ENCODE data around the gene PGAP1. TPM values are rescaled to one million over a fixed set of nuclear protein-coding genes. Genes with fewer than 3 reads are reported as not detected.

The PGAP1 gene
- total RNA-seq, 1 donor from 2014 or later = 22.8 TPM

- no peaks in the 10 kb centered on the region for H3K79me2 ChIP-seq (ENCODE audit: insufficient read depth, low read length)
- H4K20me1 ChIP-seq (ENCODE audit: insufficient read depth, low read length) = no peaks in the 10 kb centered on the region
- H3K9me3 ChIP-seq (ENCODE audit: insufficient read depth, low read depth, low read length) = no peaks in the 10 kb centered on the region
- H3K36me3 ChIP-seq (ENCODE audit: insufficient read depth, low read length) = no peaks in the 10 kb centered on the region
- H2AFZ ChIP-seq (ENCODE audit: low read depth, low read length) = peak overlapping the region; percentile 62
- H3K9ac ChIP-seq (ENCODE audit: low read length) = no peak overlapping the region
- no peak overlapping the region for H3K4me3 ChIP-seq (ENCODE audit: insufficient read depth, low read depth, low read length)
- H3K4me2 ChIP-seq (ENCODE audit: low read length) = no peak overlapping the region
- H3K27ac ChIP-seq (ENCODE audit: low read depth, low read length) = no peak overlapping the region
- H3K27ac Mint-ChIP-seq (ENCODE audit: unreplicated experiment) = no peak overlapping the region
- no peak for TF ChIP-seq EZH2 (IDR thresholded peaks at IDR 0.05; ENCODE audit: insufficient read depth, low read length)
- no peak for TF ChIP-seq CTCF (IDR thresholded peaks at IDR 0.05; ENCODE audit: insufficient read depth, low read depth, low read length)
- peaks cover 10% of the 10 kb centered on the region for H3K4me1 Mint-ChIP-seq (ENCODE audit: low read depth, unreplicated experiment)
- no peak overlapping the region for H3K4me3 Mint-ChIP-seq (ENCODE audit: unreplicated experiment)
- H3K27me3 ChIP-seq (ENCODE audit: insufficient read depth, low read length) = no peaks in the 10 kb centered on the region
- H3K4me1 ChIP-seq (ENCODE audit: insufficient read depth, low read length) = no peaks in the 10 kb centered on the region
- peaks cover 2% of the 10 kb centered on the region for H3K27me3 Mint-ChIP-seq (ENCODE audit: low read depth, unreplicated experiment)
- DNase-seq (ENCODE audit: low read depth) = no peak
- H3K36me3 Mint-ChIP-seq (ENCODE audit: low read depth, unreplicated experiment) = no peaks in the 10 kb centered on the region
- no peak for FAIRE-seq
- H3K9me3 Mint-ChIP-seq (ENCODE audit: unreplicated experiment) = no peaks in the 10 kb centered on the region
Observed at GRCh38 chr2:196944570-196944969, 18.1 kb upstream of the PGAP1 start.

GRCh38 chr2:196941398-196942078, 15.0 kb upstream of the PGAP1 start:
- H3K4me3 Mint-ChIP-seq (ENCODE audit: unreplicated experiment) = no peak overlapping the region
- no peak for DNase-seq (ENCODE audit: low read depth)
- Histone ChIP-seq H4K20me1 (ENCODE audit: insufficient read depth, low read length) (no peaks in the 10 kb centered on the region), H3K9ac (ENCODE audit: low read length) (no peak overlapping the region), H3K4me3 (ENCODE audit: insufficient read depth, low read depth, low read length) (no peak overlapping the region), H2AFZ (ENCODE audit: low read depth, low read length) (peak overlapping the region; percentile 28), H3K79me2 (ENCODE audit: insufficient read depth, low read length) (no peaks in the 10 kb centered on the region), H3K4me1 (ENCODE audit: insufficient read depth, low read length) (no peaks in the 10 kb centered on the region), H3K36me3 (ENCODE audit: insufficient read depth, low read length) (no peaks in the 10 kb centered on the region), H3K27me3 (ENCODE audit: insufficient read depth, low read length) (no peaks in the 10 kb centered on the region), H3K27ac (ENCODE audit: low read depth, low read length) (no peak overlapping the region), H3K4me2 (ENCODE audit: low read length) (no peak overlapping the region), H3K9me3 (ENCODE audit: insufficient read depth, low read depth, low read length) (no peaks in the 10 kb centered on the region)
- peaks cover 10% of the 10 kb centered on the region for H3K4me1 Mint-ChIP-seq (ENCODE audit: low read depth, unreplicated experiment)
- TF ChIP-seq EZH2 (IDR thresholded peaks at IDR 0.05; ENCODE audit: insufficient read depth, low read length) (no peak), CTCF (IDR thresholded peaks at IDR 0.05; ENCODE audit: insufficient read depth, low read depth, low read length) (no peak)
- H3K27ac Mint-ChIP-seq (ENCODE audit: unreplicated experiment) = no peak overlapping the region
- FAIRE-seq = no peak
- no peaks in the 10 kb centered on the region for H3K9me3 Mint-ChIP-seq (ENCODE audit: unreplicated experiment)
- H3K27me3 Mint-ChIP-seq (ENCODE audit: low read depth, unreplicated experiment) = peaks cover 2% of the 10 kb centered on the region
- no peaks in the 10 kb centered on the region for H3K36me3 Mint-ChIP-seq (ENCODE audit: low read depth, unreplicated experiment)

GRCh38 chr2:196939371-196939770, 12.9 kb upstream of the PGAP1 start:
- Mint-ChIP-seq H3K27me3 (ENCODE audit: low read depth, unreplicated experiment) (no peaks in the 10 kb centered on the region), H3K4me1 (ENCODE audit: low read depth, unreplicated experiment) (peaks cover 10% of the 10 kb centered on the region), H3K27ac (ENCODE audit: unreplicated experiment) (peak overlapping the region; percentile 15), H3K36me3 (ENCODE audit: low read depth, unreplicated experiment) (no peaks in the 10 kb centered on the region), H3K9me3 (ENCODE audit: unreplicated experiment) (no peaks in the 10 kb centered on the region), H3K4me3 (ENCODE audit: unreplicated experiment) (no peak overlapping the region)
- no peaks in the 10 kb centered on the region for H3K79me2 ChIP-seq (ENCODE audit: insufficient read depth, low read length)
- H3K4me1 ChIP-seq (ENCODE audit: insufficient read depth, low read length) = no peaks in the 10 kb centered on the region
- no peaks in the 10 kb centered on the region for H3K27me3 ChIP-seq (ENCODE audit: insufficient read depth, low read length)
- DNase-seq (ENCODE audit: low read depth) (peak; percentile 62), FAIRE-seq (no peak)
- H3K9me3 ChIP-seq (ENCODE audit: insufficient read depth, low read depth, low read length) = no peaks in the 10 kb centered on the region
- no peak for TF ChIP-seq EZH2 (IDR thresholded peaks at IDR 0.05; ENCODE audit: insufficient read depth, low read length)
- H4K20me1 ChIP-seq (ENCODE audit: insufficient read depth, low read length) = no peaks in the 10 kb centered on the region
- H3K36me3 ChIP-seq (ENCODE audit: insufficient read depth, low read length) = no peaks in the 10 kb centered on the region
- H3K4me3 ChIP-seq (ENCODE audit: insufficient read depth, low read depth, low read length) = no peak overlapping the region
- H3K27ac ChIP-seq (ENCODE audit: low read depth, low read length) = no peak overlapping the region
- no peak overlapping the region for H3K4me2 ChIP-seq (ENCODE audit: low read length)
- no peak overlapping the region for H3K9ac ChIP-seq (ENCODE audit: low read length)
- H2AFZ ChIP-seq (ENCODE audit: low read depth, low read length) = no peak overlapping the region
